ENCODE data around the gene ATXN7L1. TPM values are rescaled to one million over a fixed set of nuclear protein-coding genes. Genes with fewer than 3 reads are reported as not detected.

Gene ATXN7L1
- total RNA-seq, 1 experiment from 2014 or later = 14.6 TPM

- Histone ChIP-seq H3K27me3 (ENCODE audit: insufficient read depth, low read depth) (no peaks in the 10 kb centered on the region), H3K4me2 (no peak overlapping the region)
Measured at GRCh38 chr7:105905910-105906568, 29.6 kb upstream of the ATXN7L1 start.

GRCh38 chr7:105905209-105905909 lies 29.0 kb upstream of the ATXN7L1 start:
- Histone ChIP-seq H3K4me3 (no peak overlapping the region), H3K4me2 (no peak overlapping the region), H3F3A (ENCODE audit: insufficient read depth, low read depth) (no peaks in the 10 kb centered on the region), H4K20me1 (ENCODE audit: insufficient read depth) (no peaks in the 10 kb centered on the region), H3K27ac (no peak overlapping the region), H3K36me3 (ENCODE audit: low read depth) (no peaks in the 10 kb centered on the region), H3K9me2 (ENCODE audit: insufficient read depth) (no peaks in the 10 kb centered on the region), H3K27me3 (ENCODE audit: insufficient read depth, low read depth) (no peaks in the 10 kb centered on the region), H3K4me1 (replicated peaks; ENCODE audit: insufficient read depth) (no peaks in the 10 kb centered on the region), H2AFZ (no peak overlapping the region), H3K79me2 (ENCODE audit: low read depth) (no peaks in the 10 kb centered on the region), H3K9me3 (ENCODE audit: insufficient read depth, low read depth) (no peaks in the 10 kb centered on the region)
- TF ChIP-seq CTCF (conservative IDR thresholded peaks at IDR 0.05) (no peak), EZH2 (IDR thresholded peaks at IDR 0.05; ENCODE audit: low read depth) (no peak)
- CTCF ChIA-PET = no interaction called here
- no peak for DNase-seq
- intact Hi-C loops (cut with micrococcal nuclease; ENCODE audit: unreplicated experiment) = no loop called here
- POLR2A ChIA-PET (ENCODE audit: unreplicated experiment) = no interaction called here
- no TSS peak for BruUV-seq (replicated peaks)

More at GRCh38 chr7:105905910-105906568, 29.6 kb upstream of the ATXN7L1 start:
- TF ChIP-seq CTCF (conservative IDR thresholded peaks at IDR 0.05) = no peak
- no peak for TF ChIP-seq EZH2 (IDR thresholded peaks at IDR 0.05; ENCODE audit: low read depth)
- Histone ChIP-seq H3K79me2 (ENCODE audit: low read depth) (no peaks in the 10 kb centered on the region), H3K9me3 (ENCODE audit: insufficient read depth, low read depth) (no peaks in the 10 kb centered on the region; the same call in 1 of the 2 replicates), H3F3A (ENCODE audit: insufficient read depth, low read depth) (no peaks in the 10 kb centered on the region), H3K4me3 (no peak overlapping the region), H3K36me3 (ENCODE audit: low read depth) (no peaks in the 10 kb centered on the region), H3K4me1 (replicated peaks; ENCODE audit: insufficient read depth) (no peaks in the 10 kb centered on the region), H4K20me1 (ENCODE audit: insufficient read depth) (no peaks in the 10 kb centered on the region), H2AFZ (no peak overlapping the region), H3K9me2 (ENCODE audit: insufficient read depth) (no peaks in the 10 kb centered on the region), H3K27ac (no peak overlapping the region)
- ChIA-PET POLR2A (ENCODE audit: unreplicated experiment) (no interaction called here), CTCF (no interaction called here)
- DNase-seq = no peak
- BruUV-seq (replicated peaks) = no TSS peak
- intact Hi-C loops (cut with micrococcal nuclease; ENCODE audit: unreplicated experiment) = no loop called here

GRCh38 chr7:105904064-105904463 lies 27.7 kb upstream of the ATXN7L1 start:
- no peak overlapping the region for H3K27ac ChIP-seq
- H2AFZ ChIP-seq = no peak overlapping the region
- H3K4me1 ChIP-seq (replicated peaks; ENCODE audit: insufficient read depth) = no peaks in the 10 kb centered on the region
- no peaks in the 10 kb centered on the region for H3K9me2 ChIP-seq (ENCODE audit: insufficient read depth)
- no peaks in the 10 kb centered on the region for H3K27me3 ChIP-seq (ENCODE audit: insufficient read depth, low read depth)
- H3K4me2 ChIP-seq = no peak overlapping the region
- TF ChIP-seq EZH2 (IDR thresholded peaks at IDR 0.05; ENCODE audit: low read depth) (no peak), CTCF (conservative IDR thresholded peaks at IDR 0.05) (no peak)
- no peaks in the 10 kb centered on the region for H4K20me1 ChIP-seq (ENCODE audit: insufficient read depth)
- H3K9me3 ChIP-seq (ENCODE audit: insufficient read depth, low read depth) = no peaks in the 10 kb centered on the region
- intact Hi-C loops (cut with micrococcal nuclease; ENCODE audit: unreplicated experiment) = no loop called here
- H3K4me3 ChIP-seq = no peak overlapping the region
- no peaks in the 10 kb centered on the region for H3K36me3 ChIP-seq (ENCODE audit: low read depth)
- no TSS peak for BruUV-seq (replicated peaks)
- POLR2A ChIA-PET (ENCODE audit: unreplicated experiment) = no interaction called here
- no peaks in the 10 kb centered on the region for H3K79me2 ChIP-seq (ENCODE audit: low read depth)
- H3F3A ChIP-seq (ENCODE audit: insufficient read depth, low read depth) = no peaks in the 10 kb centered on the region
- no peak for DNase-seq
- CTCF ChIA-PET = no interaction called here
